Upper lobe of right lung (tissue), 1 donor: ENCODE measurements around the gene DONSON. TPM values are rescaled to one million over a fixed set of nuclear protein-coding genes. Genes with fewer than 3 reads are reported as not detected.
A peak's percentile ranks its signal among the peaks of the same experiment; 100 is the strongest.

ENCODE experiments used
- ATAC-seq: fragments of 200-7000 bp; cut with Tn5 transposase; one replicate; pipeline ENCODE4 v1.9.1; 2020; ENCODE audit warnings: mild to moderate bottlenecking, moderate library complexity
- DNase-seq: peaks from one replicate; pipeline ENCODE4 v3.0.0-alpha.2; 2020
- H3K27ac ChIP-seq: fragments of 200-600 bp; one replicate; pipeline ENCODE4 v1.8.0; 2022
- H3K27me3 ChIP-seq: fragments of 200-600 bp; one replicate; pipeline ENCODE4 v1.8.0; 2022; ENCODE audit warnings: mild to moderate bottlenecking
- H3K36me3 ChIP-seq: fragments of 200-600 bp; one replicate; pipeline ENCODE4 v1.8.0; 2022
- H3K4me1 ChIP-seq: fragments of 200-600 bp; one replicate; pipeline ENCODE4 v1.8.0; 2022
- H3K4me3 ChIP-seq: fragments of 200-600 bp; one replicate; pipeline ENCODE4 v1.8.0; 2022; ENCODE audit warnings: mild to moderate bottlenecking
- H3K9me3 ChIP-seq: fragments of 200-600 bp; one replicate; pipeline ENCODE4 v1.8.0; 2022
- intact Hi-C: fragments of 100-400 bp; cut with DNase I; formaldehyde crosslinking; loops from one replicate; pipeline ENCODE4 v1.11.0; 2022
- total RNA-seq: library from RNA; stranded (reverse); fragmentation: NEBNext Ultra II Directional; extraction: Animal tissue kit (Norgen Biotek cat#: 25700); gene quantifications from one replicate; pipeline ENCODE4 v1.2.1, GENCODE V29; 2021
- TF ChIP-seq, protein P1 (sequence below): fragments of 200-600 bp; IDR thresholded peaks from one replicate; pipeline ENCODE4 v1.8.0; 2022; ENCODE audit warnings: antibody characterized with exemption
- donor health status: DM: no; HTN: yes; CAD: no; lungs with severe emphysema.

Gene DONSON
- total RNA-seq, 1 donor from 2014 or later, result 4.4 TPM

DNA sequence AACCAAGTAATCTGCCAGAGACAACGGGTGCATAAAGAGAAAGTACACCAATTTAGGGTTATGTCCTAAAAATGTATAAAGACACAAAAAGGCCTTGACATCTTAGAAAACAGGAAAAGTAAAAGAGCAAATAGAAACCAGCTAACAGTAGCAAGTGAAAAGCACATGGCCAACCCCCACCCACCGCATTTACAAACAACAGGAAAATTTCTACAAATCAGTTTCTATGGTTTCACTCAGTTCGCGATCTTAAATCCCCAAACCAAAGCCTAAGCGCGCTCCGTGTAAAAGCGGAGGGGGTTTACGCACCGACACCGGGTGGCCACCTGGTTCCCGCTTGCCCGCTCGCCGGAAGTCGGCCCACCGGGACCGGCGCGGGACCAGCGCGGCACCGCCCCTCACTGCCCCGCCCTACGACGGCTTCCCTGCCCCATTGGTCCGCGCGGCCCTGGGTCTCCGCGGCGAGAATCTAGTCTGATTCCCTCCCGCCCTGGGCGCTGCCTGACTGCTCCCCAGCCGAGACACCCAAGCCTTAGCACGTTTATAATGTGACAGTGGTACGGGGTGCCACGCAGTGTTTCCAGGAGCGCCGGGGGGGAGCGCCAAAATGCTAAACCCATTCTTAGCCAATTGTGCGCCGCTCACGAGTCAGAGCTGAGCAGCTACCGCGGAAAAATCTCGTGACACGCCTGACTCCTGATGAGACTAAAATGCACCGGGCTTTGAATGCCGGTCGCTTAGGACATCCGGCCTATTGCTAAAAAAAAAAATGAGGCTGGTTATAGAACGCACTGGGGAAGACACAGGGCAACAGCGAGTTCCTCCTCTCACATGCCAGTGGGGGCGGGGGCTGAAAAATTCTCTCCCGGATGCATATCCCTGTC is 46.5 kb downstream of the DONSON start, which contains the start of gene GART:
GART (minus strand) TSS at position 362 of the 884 bp plus-strand sequence. CDS start 2,802 bp downstream, outside the sequence.
- Histone ChIP-seq H3K36me3 (peaks cover 29% of the 10 kb centered on the region), H3K9me3 (no peaks in the 10 kb centered on the region), H3K27ac (peak within 1 kb of the TSS; percentile 100), H3K4me1 (peaks cover 33% of the 10 kb centered on the region), H3K4me3 (peak within 1 kb of the TSS; percentile 87), H3K27me3 (no peaks in the 10 kb centered on the region)
- DNase-seq (peak; percentile 94), ATAC-seq (peak; percentile 87)
- TF ChIP-seq, protein P1, sequence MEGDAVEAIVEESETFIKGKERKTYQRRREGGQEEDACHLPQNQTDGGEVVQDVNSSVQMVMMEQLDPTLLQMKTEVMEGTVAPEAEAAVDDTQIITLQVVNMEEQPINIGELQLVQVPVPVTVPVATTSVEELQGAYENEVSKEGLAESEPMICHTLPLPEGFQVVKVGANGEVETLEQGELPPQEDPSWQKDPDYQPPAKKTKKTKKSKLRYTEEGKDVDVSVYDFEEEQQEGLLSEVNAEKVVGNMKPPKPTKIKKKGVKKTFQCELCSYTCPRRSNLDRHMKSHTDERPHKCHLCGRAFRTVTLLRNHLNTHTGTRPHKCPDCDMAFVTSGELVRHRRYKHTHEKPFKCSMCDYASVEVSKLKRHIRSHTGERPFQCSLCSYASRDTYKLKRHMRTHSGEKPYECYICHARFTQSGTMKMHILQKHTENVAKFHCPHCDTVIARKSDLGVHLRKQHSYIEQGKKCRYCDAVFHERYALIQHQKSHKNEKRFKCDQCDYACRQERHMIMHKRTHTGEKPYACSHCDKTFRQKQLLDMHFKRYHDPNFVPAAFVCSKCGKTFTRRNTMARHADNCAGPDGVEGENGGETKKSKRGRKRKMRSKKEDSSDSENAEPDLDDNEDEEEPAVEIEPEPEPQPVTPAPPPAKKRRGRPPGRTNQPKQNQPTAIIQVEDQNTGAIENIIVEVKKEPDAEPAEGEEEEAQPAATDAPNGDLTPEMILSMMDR, result no peak
- intact Hi-C loops, result no loop called here

- Histone ChIP-seq H3K9me3 (no peaks in the 10 kb centered on the region), H3K27ac (peak overlapping the region; percentile 100), H3K36me3 (peaks cover 29% of the 10 kb centered on the region), H3K4me3 (peak overlapping the region; percentile 87), H3K4me1 (peaks cover 25% of the 10 kb centered on the region), H3K27me3 (no peaks in the 10 kb centered on the region)
- ATAC-seq (no peak), DNase-seq (no peak)
- intact Hi-C loops, result no loop called here
- TF ChIP-seq, protein P1, result no peak
Measured at GRCh38 chr21:33541105-33541711, 47.3 kb downstream of the DONSON start.

GRCh38 chr21:33540711-33541104 is 47.8 kb downstream of the DONSON start:
- peaks cover 21% of the 10 kb centered on the region for H3K4me1 ChIP-seq
- DNase-seq, result no peak
- no peak for ATAC-seq
- no peaks in the 10 kb centered on the region for H3K27me3 ChIP-seq
- intact Hi-C loops, result no loop called here
- no peaks in the 10 kb centered on the region for H3K9me3 ChIP-seq
- peaks cover 33% of the 10 kb centered on the region for H3K36me3 ChIP-seq
- peak overlapping the region; percentile 87 for H3K4me3 ChIP-seq
- TF ChIP-seq, protein P1, result no peak
- peak overlapping the region; percentile 100 for H3K27ac ChIP-seq

- Histone ChIP-seq H3K27ac (no peak overlapping the region), H3K27me3 (no peaks in the 10 kb centered on the region), H3K9me3 (no peaks in the 10 kb centered on the region), H3K4me1 (peaks cover 11% of the 10 kb centered on the region), H3K4me3 (no peak overlapping the region), H3K36me3 (peaks cover 44% of the 10 kb centered on the region)
- DNase-seq (no peak), ATAC-seq (no peak)
- intact Hi-C loops, result no loop called here
- TF ChIP-seq, protein P1, result no peak
Measured at GRCh38 chr21:33539616-33540015, 48.9 kb downstream of the DONSON start.

DNA sequence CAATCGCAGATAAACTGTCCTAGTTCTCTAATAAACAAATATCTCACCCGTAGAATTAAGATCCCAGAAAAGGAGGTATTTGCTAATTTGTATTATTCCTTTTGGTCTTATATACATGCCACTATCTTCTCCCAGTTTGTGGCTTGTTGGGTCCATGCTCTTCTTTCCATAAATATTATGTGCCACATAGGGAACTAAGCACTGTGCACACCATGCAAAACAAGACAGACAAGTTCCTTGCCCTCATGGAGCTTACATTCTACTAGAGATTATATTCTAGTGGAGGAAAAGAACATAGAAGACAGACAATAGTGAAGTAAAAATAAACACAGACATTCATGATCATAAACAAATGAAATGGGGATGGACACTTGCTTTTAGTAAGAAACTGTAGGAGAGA is 51.3 kb downstream of the DONSON start:
- H3K4me3 ChIP-seq, result no peak overlapping the region
- TF ChIP-seq, protein P1, result no peak
- no peaks in the 10 kb centered on the region for H3K9me3 ChIP-seq
- ATAC-seq (no peak), DNase-seq (no peak)
- H3K27me3 ChIP-seq, result no peaks in the 10 kb centered on the region
- peaks cover 11% of the 10 kb centered on the region for H3K4me1 ChIP-seq
- H3K36me3 ChIP-seq, result peaks cover 68% of the 10 kb centered on the region
- no peak overlapping the region for H3K27ac ChIP-seq
- intact Hi-C loops, result no loop called here
